NB4 (cell line): Measurements from ENCODE around the gene ZFP82.

Experiments used
- DNase-seq: peaks from one replicate; pipeline ENCODE4 v3.0.0; 2010; ENCODE audit warnings: low read depth
- H3K4me3 ChIP-seq: one replicate; pipeline ENCODE4 v1.5.1; 2011; ENCODE audit warnings: mild to moderate bottlenecking, low read depth, low read length, moderate library complexity
- CTCF ChIP-seq: IDR thresholded peaks from one replicate; pipeline ENCODE4 v1.5.1; 2012; ENCODE audit warnings: low read depth, low read length
- MAX ChIP-seq: IDR thresholded peaks from 2 replicates; pipeline ENCODE4 v1.6.1; 2011; ENCODE audit warnings: low read depth, low read length
- MYC ChIP-seq: IDR thresholded peaks from 2 replicates; pipeline ENCODE4 v1.6.1; 2011; ENCODE audit warnings: low read depth, low read length
- POLR2A ChIP-seq: IDR thresholded peaks from 2 replicates; pipeline ENCODE4 v1.6.1; 2011; ENCODE audit warnings: mild to moderate bottlenecking; ENCODE audit not compliant: insufficient read length; ENCODE audit errors: extremely low read depth

ZFP82 gene

GRCh38 chr19:36418287-36419001, at the start of gene ZFP82:
TSS of gene ZFP82 (minus strand) at chr19:36418644. CDS start at chr19:36409789, 8,855 bp downstream.
- no peak within 1 kb of the TSS for H3K4me3 ChIP-seq
- DNase-seq, result no peak
- TF ChIP-seq MAX (no peak), POLR2A (no peak), MYC (no peak), CTCF (no peak)

DNA sequence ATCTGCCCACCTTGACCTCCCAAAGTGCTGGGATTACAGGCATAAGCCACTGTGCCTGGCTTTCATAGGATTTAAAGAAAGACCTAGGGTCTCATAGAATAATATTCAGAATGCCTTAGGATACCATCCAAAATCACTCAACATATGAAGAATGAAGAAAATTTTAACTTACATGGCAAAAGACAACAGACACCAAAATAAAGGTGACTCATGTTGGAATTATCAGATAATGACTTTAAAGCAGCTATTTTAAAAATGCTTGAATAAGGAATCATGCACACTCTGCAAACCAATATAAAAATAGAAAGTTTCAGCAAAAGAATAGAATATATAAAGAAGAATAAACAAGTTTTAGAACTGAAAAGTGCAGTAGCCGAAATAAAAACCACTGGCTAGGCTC, 41.6 kb upstream of the ZFP82 start:
- TF ChIP-seq MYC (no peak), MAX (no peak), POLR2A (no peak), CTCF (no peak)
- no peak for DNase-seq
- H3K4me3 ChIP-seq, result no peak overlapping the region

DNA sequence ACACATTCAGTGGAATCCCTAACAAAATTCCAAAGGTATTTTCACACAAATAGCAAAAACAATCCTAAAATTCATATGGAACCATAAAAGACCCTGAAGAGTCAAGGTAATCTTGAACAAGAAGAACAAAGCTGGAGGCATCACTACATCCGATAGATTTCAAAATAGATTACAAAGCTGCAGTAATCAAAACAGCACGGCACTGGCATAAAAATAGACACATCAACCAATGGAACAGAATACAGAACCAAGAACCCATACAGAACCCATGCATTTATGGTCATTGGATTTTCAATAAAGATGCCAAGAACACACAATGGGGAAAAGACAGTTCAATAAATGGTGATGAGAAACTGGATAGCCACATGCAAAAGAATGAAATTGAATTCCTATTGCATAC, 38.4 kb upstream of the ZFP82 start:
- TF ChIP-seq MAX (no peak), POLR2A (no peak), CTCF (no peak), MYC (no peak)
- no peak overlapping the region for H3K4me3 ChIP-seq
- DNase-seq, result no peak

DNA sequence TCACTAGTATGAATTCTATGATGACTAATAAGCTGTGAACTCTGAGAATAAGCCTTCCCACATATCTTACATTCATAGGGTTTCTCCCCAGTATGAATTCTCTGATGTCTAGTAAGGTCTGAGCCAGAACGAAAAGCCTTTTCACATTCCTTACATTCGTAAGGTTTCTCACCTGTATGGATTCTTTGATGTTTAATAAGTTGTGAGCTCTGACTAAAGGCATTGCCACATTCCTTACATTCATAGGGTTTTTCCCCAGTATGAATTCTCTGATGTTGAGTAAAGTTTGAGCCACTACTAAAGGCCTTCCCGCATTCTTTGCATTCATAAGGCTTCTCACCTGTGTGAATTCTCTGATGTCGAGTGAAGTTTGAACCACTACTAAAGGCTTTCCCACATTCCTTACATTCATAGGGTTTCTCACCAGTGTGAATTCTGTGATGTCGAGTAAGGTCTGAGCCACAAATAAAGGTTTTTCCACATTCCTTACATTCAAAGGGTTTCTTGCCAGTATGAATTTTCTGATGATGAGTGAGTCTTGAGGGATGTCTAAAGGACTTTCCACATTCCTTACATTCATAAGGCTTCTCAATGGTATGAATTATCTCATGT, 30.7 kb upstream of the ZFP82 start:
- no peak for DNase-seq
- no peak for TF ChIP-seq POLR2A
- TF ChIP-seq CTCF, result no peak
- TF ChIP-seq MAX, result no peak
- TF ChIP-seq MYC, result no peak
- no peak overlapping the region for H3K4me3 ChIP-seq

GRCh38 chr19:36441339-36441738, 22.9 kb upstream of the ZFP82 start:
- no peak for DNase-seq
- TF ChIP-seq MAX (no peak), CTCF (no peak), MYC (no peak), POLR2A (no peak)
- H3K4me3 ChIP-seq, result no peak overlapping the region
